Measurements from ENCODE around the gene ATP1A2. TPM values are rescaled to one million over a fixed set of nuclear protein-coding genes. Genes with fewer than 3 reads are reported as not detected.

ATP1A2 gene
- total and polyA plus RNA-seq, 2 experiments from 2014 or later: 4.9 to 17.7 TPM

GRCh38 chr1:160188341-160188740 is 72.8 kb downstream of the ATP1A2 start (continued):
- TF ChIP-seq, protein P1, sequence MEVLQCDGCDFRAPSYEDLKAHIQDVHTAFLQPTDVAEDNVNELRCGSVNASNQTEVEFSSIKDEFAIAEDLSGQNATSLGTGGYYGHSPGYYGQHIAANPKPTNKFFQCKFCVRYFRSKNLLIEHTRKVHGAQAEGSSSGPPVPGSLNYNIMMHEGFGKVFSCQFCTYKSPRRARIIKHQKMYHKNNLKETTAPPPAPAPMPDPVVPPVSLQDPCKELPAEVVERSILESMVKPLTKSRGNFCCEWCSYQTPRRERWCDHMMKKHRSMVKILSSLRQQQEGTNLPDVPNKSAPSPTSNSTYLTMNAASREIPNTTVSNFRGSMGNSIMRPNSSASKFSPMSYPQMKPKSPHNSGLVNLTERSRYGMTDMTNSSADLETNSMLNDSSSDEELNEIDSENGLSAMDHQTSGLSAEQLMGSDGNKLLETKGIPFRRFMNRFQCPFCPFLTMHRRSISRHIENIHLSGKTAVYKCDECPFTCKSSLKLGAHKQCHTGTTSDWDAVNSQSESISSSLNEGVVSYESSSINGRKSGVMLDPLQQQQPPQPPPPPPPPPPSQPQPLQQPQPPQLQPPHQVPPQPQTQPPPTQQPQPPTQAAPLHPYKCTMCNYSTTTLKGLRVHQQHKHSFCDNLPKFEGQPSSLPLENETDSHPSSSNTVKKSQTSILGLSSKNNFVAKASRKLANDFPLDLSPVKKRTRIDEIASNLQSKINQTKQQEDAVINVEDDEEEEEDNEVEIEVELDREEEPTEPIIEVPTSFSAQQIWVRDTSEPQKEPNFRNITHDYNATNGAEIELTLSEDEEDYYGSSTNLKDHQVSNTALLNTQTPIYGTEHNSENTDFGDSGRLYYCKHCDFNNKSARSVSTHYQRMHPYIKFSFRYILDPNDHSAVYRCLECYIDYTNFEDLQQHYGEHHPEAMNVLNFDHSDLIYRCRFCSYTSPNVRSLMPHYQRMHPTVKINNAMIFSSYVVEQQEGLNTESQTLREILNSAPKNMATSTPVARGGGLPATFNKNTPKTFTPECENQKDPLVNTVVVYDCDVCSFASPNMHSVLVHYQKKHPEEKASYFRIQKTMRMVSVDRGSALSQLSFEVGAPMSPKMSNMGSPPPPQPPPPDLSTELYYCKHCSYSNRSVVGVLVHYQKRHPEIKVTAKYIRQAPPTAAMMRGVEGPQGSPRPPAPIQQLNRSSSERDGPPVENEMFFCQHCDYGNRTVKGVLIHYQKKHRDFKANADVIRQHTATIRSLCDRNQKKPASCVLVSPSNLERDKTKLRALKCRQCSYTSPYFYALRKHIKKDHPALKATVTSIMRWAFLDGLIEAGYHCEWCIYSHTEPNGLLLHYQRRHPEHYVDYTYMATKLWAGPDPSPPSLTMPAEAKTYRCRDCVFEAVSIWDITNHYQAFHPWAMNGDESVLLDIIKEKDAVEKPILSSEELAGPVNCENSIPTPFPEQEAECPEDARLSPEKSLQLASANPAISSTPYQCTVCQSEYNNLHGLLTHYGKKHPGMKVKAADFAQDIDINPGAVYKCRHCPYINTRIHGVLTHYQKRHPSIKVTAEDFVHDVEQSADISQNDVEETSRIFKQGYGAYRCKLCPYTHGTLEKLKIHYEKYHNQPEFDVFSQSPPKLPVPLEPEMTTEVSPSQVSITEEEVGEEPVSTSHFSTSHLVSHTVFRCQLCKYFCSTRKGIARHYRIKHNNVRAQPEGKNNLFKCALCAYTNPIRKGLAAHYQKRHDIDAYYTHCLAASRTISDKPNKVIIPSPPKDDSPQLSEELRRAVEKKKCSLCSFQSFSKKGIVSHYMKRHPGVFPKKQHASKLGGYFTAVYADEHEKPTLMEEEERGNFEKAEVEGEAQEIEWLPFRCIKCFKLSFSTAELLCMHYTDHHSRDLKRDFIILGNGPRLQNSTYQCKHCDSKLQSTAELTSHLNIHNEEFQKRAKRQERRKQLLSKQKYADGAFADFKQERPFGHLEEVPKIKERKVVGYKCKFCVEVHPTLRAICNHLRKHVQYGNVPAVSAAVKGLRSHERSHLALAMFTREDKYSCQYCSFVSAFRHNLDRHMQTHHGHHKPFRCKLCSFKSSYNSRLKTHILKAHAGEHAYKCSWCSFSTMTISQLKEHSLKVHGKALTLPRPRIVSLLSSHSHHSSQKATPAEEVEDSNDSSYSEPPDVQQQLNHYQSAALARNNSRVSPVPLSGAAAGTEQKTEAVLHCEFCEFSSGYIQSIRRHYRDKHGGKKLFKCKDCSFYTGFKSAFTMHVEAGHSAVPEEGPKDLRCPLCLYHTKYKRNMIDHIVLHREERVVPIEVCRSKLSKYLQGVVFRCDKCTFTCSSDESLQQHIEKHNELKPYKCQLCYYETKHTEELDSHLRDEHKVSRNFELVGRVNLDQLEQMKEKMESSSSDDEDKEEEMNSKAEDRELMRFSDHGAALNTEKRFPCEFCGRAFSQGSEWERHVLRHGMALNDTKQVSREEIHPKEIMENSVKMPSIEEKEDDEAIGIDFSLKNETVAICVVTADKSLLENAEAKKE (CRISPR knock-in tag; IDR thresholded peaks at IDR 0.05): no peak
- TF ChIP-seq EZH2phosphoT487 (IDR thresholded peaks at IDR 0.05; ENCODE audit: unreplicated experiment) (no peak), CTCF (conservative IDR thresholded peaks at IDR 0.05; ENCODE audit: low read depth in 2 of 2) (no peak), ZNF331 (CRISPR knock-in tag; IDR thresholded peaks at IDR 0.05; ENCODE audit: low read depth) (no peak), CREB1 (CRISPR knock-in tag; IDR thresholded peaks at IDR 0.05; ENCODE audit: low read depth) (no peak), JUNB (IDR thresholded peaks at IDR 0.05; ENCODE audit: unreplicated experiment) (no peak), ETS1 (IDR thresholded peaks at IDR 0.05) (no peak), STAT1 (IDR thresholded peaks at IDR 0.05; ENCODE audit: unreplicated experiment) (no peak)
